ENCODE results near the gene LHFPL4. TPM values are rescaled to one million over a fixed set of nuclear protein-coding genes. Genes with fewer than 3 reads are reported as not detected.

Gene LHFPL4
- total and polyA plus RNA-seq, 2 of the 8 experiments (the other 6 are each of a cell fraction or from before 2014, with no cell fraction given) = 5.0 to 16.9 TPM

GRCh38 chr3:9514956-9515355 lies 38.7 kb downstream of the LHFPL4 start (continued):
- TF ChIP-seq CHD7 (IDR thresholded peaks at IDR 0.05; ENCODE audit: insufficient replicate concordance, low read length) (no peak), KDM1A (IDR thresholded peaks at IDR 0.05; ENCODE audit: borderline replicate concordance, low read length) (no peak), TBP (IDR thresholded peaks at IDR 0.05; ENCODE audit: low read depth, low read length) (no peak), MAX (IDR thresholded peaks at IDR 0.05) (no peak), RBBP5 (IDR thresholded peaks at IDR 0.05; ENCODE audit: borderline replicate concordance, low read depth, low read length) (no peak), HDAC6 (IDR thresholded peaks at IDR 0.05; ENCODE audit: low read depth, low read length) (no peak), KDM5A (IDR thresholded peaks at IDR 0.05; ENCODE audit: low read length) (no peak), BCL11A (IDR thresholded peaks at IDR 0.05; ENCODE audit: low read depth in 2 of 2, low read length in 2 of 2) (no peak), HDAC2 (IDR thresholded peaks at IDR 0.05; ENCODE audit: borderline replicate concordance in 1 of 2, low read depth in 2 of 2, low read length in 2 of 2) (no peak), POLR2A (IDR thresholded peaks at IDR 0.05; ENCODE audit: control extremely low read depth in 1 of 2, low read depth in 2 of 2, low read length in 2 of 2) (no peak), RAD21 (IDR thresholded peaks at IDR 0.05 in 1 of 2, conservative IDR thresholded peaks at IDR 0.05 in 1 of 2; ENCODE audit: low read depth in 2 of 2, low read length in 2 of 2) (no peak), CBX5 (IDR thresholded peaks at IDR 0.05; ENCODE audit: low read depth, low read length) (no peak)

Data from H1 (cell line).